Measurements from ENCODE around the gene FAM9A. TPM values are rescaled to one million over a fixed set of nuclear protein-coding genes. Genes with fewer than 3 reads are reported as not detected.
"Not testable (repeated sequence)": the region's sequence is repeated elsewhere in the genome, so short reads cannot be mapped to it uniquely, and the experiment has no call there.

FAM9A gene
- total and polyA plus RNA-seq, 5 donors from 2014 or later = not detected

DNA sequence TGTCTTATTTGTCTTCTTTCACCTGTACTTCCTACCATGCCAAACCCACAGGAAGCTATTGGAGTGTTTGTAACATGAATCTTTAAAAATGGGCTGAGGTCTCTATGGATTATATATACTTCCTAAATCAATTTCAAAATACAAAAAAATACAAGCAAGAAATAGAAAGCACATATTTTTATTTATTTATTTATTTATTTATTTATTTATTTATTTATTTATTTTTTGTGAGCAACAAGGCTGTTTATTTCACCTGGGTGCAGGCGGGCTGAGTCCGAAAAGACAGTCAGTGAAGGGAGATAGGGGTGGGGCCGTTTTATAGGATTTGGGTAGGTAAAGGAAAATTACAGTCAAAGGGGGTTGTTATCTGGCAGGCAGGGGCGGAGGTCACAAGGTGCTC, 19.3 kb downstream of the FAM9A start:
- not testable (repeated sequence) for H3K27me3 ChIP-seq (ENCODE audit: control insufficient read depth, insufficient read depth, low read length); H3K9me3 ChIP-seq (ENCODE audit: control insufficient read depth in 2 of 2, low read length in 2 of 2); H3K27ac ChIP-seq (ENCODE audit: insufficient read depth, low read length, poor library complexity, severe bottlenecking); H3K36me3 Mint-ChIP-seq; DNase-seq; H3K4me1 ChIP-seq (ENCODE audit: control insufficient read depth, insufficient read depth, low read length, poor library complexity, severe bottlenecking); H3K9me3 Mint-ChIP-seq; H3K36me3 ChIP-seq (ENCODE audit: control insufficient read depth, insufficient read depth, low read length); ATAC-seq (ENCODE audit: low read depth in 2 of 2); H3K4me3 ChIP-seq (ENCODE audit: low read depth, low read length); H3K27me3 Mint-ChIP-seq; H3K4me3 Mint-ChIP-seq
- Mint-ChIP-seq H3K27ac (peak overlapping the region in 1 of 3 donors; percentile 48), H3K4me1 (peaks cover 0 to 10% (median 2%) of the 10 kb centered on the region in 4 donors)

DNA sequence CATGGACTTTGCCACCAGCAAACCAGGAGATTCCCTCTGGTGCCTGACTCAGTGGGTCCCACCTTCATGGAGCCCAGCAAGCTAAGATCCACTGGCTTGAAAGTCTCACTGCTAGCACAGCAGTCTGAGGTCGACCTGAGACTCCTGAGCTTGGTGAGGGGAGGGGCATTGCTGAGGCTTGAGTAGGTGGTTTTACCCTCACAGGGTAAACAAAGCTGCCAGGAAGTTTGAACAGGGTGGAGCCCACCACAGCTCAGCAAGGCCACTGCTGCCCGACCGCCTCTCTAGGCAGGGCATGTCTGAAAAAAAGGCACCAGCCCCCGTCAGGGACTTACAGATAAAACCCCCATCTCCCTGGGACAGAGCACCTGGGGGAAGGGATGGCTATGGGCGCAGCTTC, 28.1 kb downstream of the FAM9A start:
- ATAC-seq (ENCODE audit: low read depth in 2 of 2) (no peak), DNase-seq (peak in 1 of 3 donors; percentile 30)
- Mint-ChIP-seq H3K4me1 (no peaks in the 10 kb centered on the region), H3K27ac (no peak overlapping the region), H3K36me3 (peaks cover 4% of the 10 kb centered on the region), H3K4me3 (no peak overlapping the region), H3K27me3 (peaks cover 19% of the 10 kb centered on the region), H3K9me3 (peaks cover 0 to 3% (median 0%) of the 10 kb centered on the region in 7 donors)
- H3K4me1 ChIP-seq (ENCODE audit: control insufficient read depth, insufficient read depth, low read length, poor library complexity, severe bottlenecking) = no peaks in the 10 kb centered on the region
- H3K27me3 ChIP-seq (ENCODE audit: control insufficient read depth, insufficient read depth, low read length) = no peaks in the 10 kb centered on the region
- no peaks in the 10 kb centered on the region for H3K36me3 ChIP-seq (ENCODE audit: control insufficient read depth, insufficient read depth, low read length)
- no peak overlapping the region for H3K4me3 ChIP-seq (ENCODE audit: low read depth, low read length)
- H3K27ac ChIP-seq (ENCODE audit: insufficient read depth, low read length, poor library complexity, severe bottlenecking) = no peak overlapping the region
- no peaks in the 10 kb centered on the region for H3K9me3 ChIP-seq (ENCODE audit: control insufficient read depth in 2 of 2, low read length in 2 of 2)

DNA sequence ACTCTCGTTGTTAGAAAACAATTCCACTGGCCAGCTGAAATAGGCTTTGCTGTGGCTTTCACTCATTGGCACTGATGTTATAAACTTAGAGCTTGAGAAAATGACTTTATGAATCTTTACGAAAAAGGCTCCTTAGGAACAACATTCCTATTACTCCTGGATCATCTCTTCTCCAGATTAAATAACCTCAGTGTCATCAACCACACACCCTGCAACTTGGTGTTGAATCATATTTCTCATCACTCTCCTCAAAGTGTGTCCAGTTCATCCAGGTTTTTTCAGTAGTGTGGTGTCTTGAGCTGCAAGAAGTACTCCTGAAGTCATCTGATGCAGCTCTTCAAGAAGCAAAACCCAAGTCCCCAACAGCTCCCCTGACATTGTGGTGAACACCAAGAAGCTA, 41.2 kb downstream of the FAM9A start:
- H3K4me1 ChIP-seq (ENCODE audit: control insufficient read depth, insufficient read depth, low read length, poor library complexity, severe bottlenecking) = no peaks in the 10 kb centered on the region
- DNase-seq (no peak), ATAC-seq (ENCODE audit: low read depth in 2 of 2) (no peak)
- no peaks in the 10 kb centered on the region for H3K27me3 ChIP-seq (ENCODE audit: control insufficient read depth, insufficient read depth, low read length)
- peaks cover 11% of the 10 kb centered on the region for H3K27me3 Mint-ChIP-seq
- H3K36me3 ChIP-seq (ENCODE audit: control insufficient read depth, insufficient read depth, low read length) = no peaks in the 10 kb centered on the region
- no peak overlapping the region for H3K4me3 ChIP-seq (ENCODE audit: low read depth, low read length)
- H3K36me3 Mint-ChIP-seq = no peaks in the 10 kb centered on the region
- H3K9me3 ChIP-seq (ENCODE audit: control insufficient read depth in 2 of 2, low read length in 2 of 2) = no peaks in the 10 kb centered on the region
- H3K27ac ChIP-seq (ENCODE audit: insufficient read depth, low read length, poor library complexity, severe bottlenecking) = no peak overlapping the region
- no peaks in the 10 kb centered on the region for H3K4me1 Mint-ChIP-seq
- peaks cover 0 to 4% (median 2%) of the 10 kb centered on the region in 7 donors for H3K9me3 Mint-ChIP-seq
- H3K4me3 Mint-ChIP-seq = no peak overlapping the region
- H3K27ac Mint-ChIP-seq = no peak overlapping the region

DNA sequence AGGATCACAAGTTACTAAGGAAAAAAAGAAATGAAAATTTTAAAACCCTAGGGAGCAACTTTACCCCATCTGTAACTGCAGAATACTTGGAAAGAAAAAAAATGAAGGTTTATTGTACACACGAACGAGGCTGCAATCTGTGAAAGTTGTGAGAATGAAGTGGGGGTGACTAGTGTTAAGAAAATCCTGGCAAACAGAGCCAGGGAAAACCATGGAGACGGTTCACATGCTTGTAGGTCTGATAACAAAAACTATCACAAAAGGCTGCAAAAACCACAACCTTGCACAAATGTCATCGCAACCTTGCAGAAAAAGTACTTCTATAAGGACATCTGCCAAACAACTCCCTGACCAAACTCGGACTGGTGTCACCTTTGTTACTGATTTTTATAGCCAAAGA, 42.5 kb downstream of the FAM9A start:
- not testable (repeated sequence) for H3K27me3 Mint-ChIP-seq; H3K36me3 Mint-ChIP-seq; DNase-seq; H3K27me3 ChIP-seq (ENCODE audit: control insufficient read depth, insufficient read depth, low read length); ATAC-seq (ENCODE audit: low read depth in 2 of 2); H3K4me1 Mint-ChIP-seq; H3K9me3 ChIP-seq (ENCODE audit: control insufficient read depth in 2 of 2, low read length in 2 of 2); H3K9me3 Mint-ChIP-seq; H3K36me3 ChIP-seq (ENCODE audit: control insufficient read depth, insufficient read depth, low read length); H3K4me3 Mint-ChIP-seq; H3K4me3 ChIP-seq (ENCODE audit: low read depth, low read length); H3K4me1 ChIP-seq (ENCODE audit: control insufficient read depth, insufficient read depth, low read length, poor library complexity, severe bottlenecking); H3K27ac Mint-ChIP-seq; H3K27ac ChIP-seq (ENCODE audit: insufficient read depth, low read length, poor library complexity, severe bottlenecking)

DNA sequence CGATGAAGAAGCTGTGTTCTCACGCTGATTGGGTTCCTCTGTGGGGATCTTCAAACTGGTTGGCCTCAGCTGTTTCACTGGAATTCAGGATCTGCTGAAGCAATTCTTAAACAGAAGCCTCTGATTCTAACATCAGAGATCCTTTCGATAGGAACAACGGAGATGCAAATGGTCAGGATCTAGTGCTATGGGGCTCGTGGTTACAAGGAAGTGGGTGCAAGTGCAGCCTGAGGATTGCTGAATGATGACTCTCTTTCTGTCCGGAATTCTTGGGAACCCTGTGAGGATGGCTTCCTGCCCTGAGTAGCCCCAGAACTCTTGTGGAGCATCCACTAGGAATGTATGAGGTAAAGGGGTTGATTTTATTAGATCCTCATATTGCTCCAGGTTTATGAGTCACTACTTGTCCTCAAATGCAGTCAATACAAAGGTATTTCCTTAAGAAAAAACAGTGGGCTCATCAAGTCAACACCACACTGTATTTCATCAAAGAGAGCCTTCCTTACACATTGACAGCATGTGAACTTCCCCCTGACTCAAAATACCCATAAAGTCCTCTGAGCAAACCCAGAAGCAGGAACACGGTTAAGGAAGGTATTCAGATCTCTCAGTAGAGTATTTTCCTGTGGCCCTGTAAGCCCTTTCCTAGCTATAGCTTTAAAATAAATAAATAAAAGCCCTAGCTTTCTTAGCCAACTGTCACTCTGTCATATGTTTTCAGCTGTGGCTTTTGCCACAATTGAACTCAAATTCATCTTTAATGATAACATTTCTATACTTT, 43.4 kb downstream of the FAM9A start:
- not testable (repeated sequence) for DNase-seq; H3K9me3 Mint-ChIP-seq; H3K27me3 ChIP-seq (ENCODE audit: control insufficient read depth, insufficient read depth, low read length); H3K4me1 ChIP-seq (ENCODE audit: control insufficient read depth, insufficient read depth, low read length, poor library complexity, severe bottlenecking); H3K36me3 Mint-ChIP-seq; H3K4me3 ChIP-seq (ENCODE audit: low read depth, low read length); H3K4me1 Mint-ChIP-seq; H3K36me3 ChIP-seq (ENCODE audit: control insufficient read depth, insufficient read depth, low read length); H3K27ac ChIP-seq (ENCODE audit: insufficient read depth, low read length, poor library complexity, severe bottlenecking); H3K27ac Mint-ChIP-seq; H3K9me3 ChIP-seq (ENCODE audit: control insufficient read depth in 2 of 2, low read length in 2 of 2); ATAC-seq (ENCODE audit: low read depth in 2 of 2); H3K4me3 Mint-ChIP-seq; H3K27me3 Mint-ChIP-seq

DNA sequence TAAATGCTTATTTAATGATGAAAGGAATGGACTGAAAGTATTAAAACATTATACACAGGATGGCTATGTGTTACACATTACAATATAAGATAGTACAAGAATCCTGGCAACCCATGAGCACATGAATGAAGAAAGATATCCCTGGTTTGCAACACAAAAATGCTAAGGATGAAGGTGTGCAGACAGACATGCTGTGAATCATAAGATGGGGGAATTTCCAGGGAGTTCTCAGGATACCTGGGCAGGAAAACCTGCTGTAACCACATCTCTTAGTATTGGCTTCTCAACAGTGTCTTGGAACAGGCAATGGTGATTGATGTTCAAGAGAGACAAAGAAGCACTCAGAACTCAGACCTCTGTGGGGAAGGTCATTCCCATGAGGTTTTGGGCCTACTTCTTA, 45.4 kb downstream of the FAM9A start:
- no peak for DNase-seq
- Histone ChIP-seq H3K4me3 (ENCODE audit: low read depth, low read length) (no peak overlapping the region), H3K36me3 (ENCODE audit: control insufficient read depth, insufficient read depth, low read length) (no peaks in the 10 kb centered on the region), H3K9me3 (ENCODE audit: control insufficient read depth in 2 of 2, low read length in 2 of 2) (no peaks in the 10 kb centered on the region), H3K27ac (ENCODE audit: insufficient read depth, low read length, poor library complexity, severe bottlenecking) (no peak overlapping the region), H3K4me1 (ENCODE audit: control insufficient read depth, insufficient read depth, low read length, poor library complexity, severe bottlenecking) (no peaks in the 10 kb centered on the region), H3K27me3 (ENCODE audit: control insufficient read depth, insufficient read depth, low read length) (no peaks in the 10 kb centered on the region)
- ATAC-seq (ENCODE audit: low read depth in 2 of 2) = no peak
- Mint-ChIP-seq H3K27ac (no peak overlapping the region), H3K27me3 (no peaks in the 10 kb centered on the region), H3K4me3 (no peak overlapping the region), H3K4me1 (no peaks in the 10 kb centered on the region), H3K9me3 (peaks cover 0 to 2% (median 0%) of the 10 kb centered on the region in 7 donors), H3K36me3 (no peaks in the 10 kb centered on the region)

DNA sequence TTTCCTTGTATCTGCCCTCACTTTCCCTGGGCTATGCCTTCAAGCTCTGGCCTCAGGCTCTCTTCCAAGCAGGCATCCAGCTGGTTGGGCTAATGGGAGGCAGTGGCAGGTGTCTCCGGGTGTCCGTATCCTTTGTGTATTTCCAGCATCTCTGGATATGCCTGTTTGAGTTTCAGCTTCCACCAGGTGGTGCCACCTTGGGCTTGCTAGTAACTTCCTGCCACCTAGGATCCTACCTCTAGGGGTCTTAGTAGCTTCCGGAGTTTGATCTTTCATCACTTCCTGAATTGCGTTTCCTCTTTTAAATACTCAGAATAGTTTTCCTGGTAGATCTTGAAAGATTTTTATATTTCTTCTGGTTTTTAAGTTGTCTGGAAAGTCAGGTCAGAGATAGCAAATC, 46.1 kb downstream of the FAM9A start:
- Mint-ChIP-seq H3K27me3 (no peaks in the 10 kb centered on the region), H3K4me1 (no peaks in the 10 kb centered on the region), H3K36me3 (no peaks in the 10 kb centered on the region), H3K27ac (no peak overlapping the region), H3K4me3 (no peak overlapping the region), H3K9me3 (peaks cover 0 to 2% (median 0%) of the 10 kb centered on the region in 7 donors)
- Histone ChIP-seq H3K36me3 (ENCODE audit: control insufficient read depth, insufficient read depth, low read length) (no peaks in the 10 kb centered on the region), H3K9me3 (ENCODE audit: control insufficient read depth in 2 of 2, low read length in 2 of 2) (no peaks in the 10 kb centered on the region), H3K27me3 (ENCODE audit: control insufficient read depth, insufficient read depth, low read length) (no peaks in the 10 kb centered on the region), H3K4me3 (ENCODE audit: low read depth, low read length) (no peak overlapping the region), H3K4me1 (ENCODE audit: control insufficient read depth, insufficient read depth, low read length, poor library complexity, severe bottlenecking) (no peaks in the 10 kb centered on the region), H3K27ac (ENCODE audit: insufficient read depth, low read length, poor library complexity, severe bottlenecking) (no peak overlapping the region)
- no peak for ATAC-seq (ENCODE audit: low read depth in 2 of 2)
- peak in 1 of 3 donors; percentile 8 for DNase-seq

DNA sequence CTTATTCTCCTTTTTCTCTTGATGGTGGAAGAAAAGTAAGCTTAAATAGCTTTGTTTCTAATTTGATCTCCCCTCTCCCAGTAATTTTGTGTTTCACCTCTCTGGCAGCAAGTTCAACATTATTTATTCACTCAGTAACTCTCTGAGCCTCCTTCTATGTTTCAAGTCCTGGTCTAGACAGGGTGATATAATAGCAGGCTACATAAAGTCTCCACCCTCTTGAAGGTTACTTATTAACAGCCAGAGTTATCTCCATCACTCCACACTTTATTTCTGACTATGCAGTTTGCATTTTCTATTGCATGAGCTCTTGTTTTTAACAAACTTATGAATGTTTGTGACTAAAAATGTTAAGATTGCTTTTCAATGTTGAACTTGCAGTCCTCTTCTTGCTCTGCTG, 51.5 kb downstream of the FAM9A start:
- ATAC-seq (ENCODE audit: low read depth in 2 of 2) = no peak
- no peaks in the 10 kb centered on the region for H3K9me3 ChIP-seq (ENCODE audit: control insufficient read depth in 2 of 2, low read length in 2 of 2)
- H3K27me3 ChIP-seq (ENCODE audit: control insufficient read depth, insufficient read depth, low read length) = no peaks in the 10 kb centered on the region
- DNase-seq = no peak
- no peak overlapping the region for H3K27ac ChIP-seq (ENCODE audit: insufficient read depth, low read length, poor library complexity, severe bottlenecking)
- Mint-ChIP-seq H3K27me3 (peaks cover 7% of the 10 kb centered on the region), H3K9me3 (peaks cover 0 to 1% (median 0%) of the 10 kb centered on the region in 7 donors), H3K36me3 (no peaks in the 10 kb centered on the region), H3K4me3 (no peak overlapping the region), H3K4me1 (peaks cover 0 to 4% (median 0%) of the 10 kb centered on the region in 4 donors), H3K27ac (no peak overlapping the region)
- no peaks in the 10 kb centered on the region for H3K4me1 ChIP-seq (ENCODE audit: control insufficient read depth, insufficient read depth, low read length, poor library complexity, severe bottlenecking)
- no peak overlapping the region for H3K4me3 ChIP-seq (ENCODE audit: low read depth, low read length)
- H3K36me3 ChIP-seq (ENCODE audit: control insufficient read depth, insufficient read depth, low read length) = no peaks in the 10 kb centered on the region
